K562 (cell line): ENCODE measurements around the gene ABCB4. TPM values are rescaled to one million over a fixed set of nuclear protein-coding genes. Genes with fewer than 3 reads are reported as not detected.

Source experiments
- ATAC-seq: fragments of 200-7000 bp; cut with Tn5 transposase; 3 replicates; pipeline ENCODE4 v1.9.1; 2020; ENCODE audit warnings: moderate library complexity
- BruUV-seq: library from RNA; stranded (reverse); fragments of 400-500 nt; replicated peaks from 2 replicates; lab custom pipeline; 2021; lab: Mats Ljungman, UMichigan
- CTCF ChIA-PET: fragments of 300-600 bp; formaldehyde crosslinking; extraction: SDS; loops from one replicate; lab custom pipeline; 2021; ENCODE audit warnings: low intra/inter-chr PET ratio; lab: Yijun Ruan, JAX
- POLR2A ChIA-PET: fragments of 300-600, 350-650 bp; sonication (Branson Sonifier 250); formaldehyde crosslinking; extraction: SDS; loops from one replicate; lab custom pipeline; 2021; ENCODE audit warnings: antibody characterized with exemption, inconsistent platforms; lab: Yijun Ruan, JAX
- DNase-seq, 4 experiments: peaks; one replicate each; pipeline versions ENCODE4 v3.0.0 to v3.0.0-alpha.2; 2011 to 2018; ENCODE audit warnings: low spot score in 3 of 4, mixed read lengths in 3 of 4; ENCODE audit errors: extremely low read depth in 1 of 4
- FAIRE-seq: peaks from 2 replicates; lab custom pipeline; 2011; peaks lifted over from hg19 to GRCh38; lab: Jason Lieb, UNC
- H2AFZ ChIP-seq: 2 replicates; pipeline ENCODE4 v1.6.0; 2011; ENCODE audit warnings: low read depth, low read length, control low read depth, inconsistent platforms
- H3K27ac ChIP-seq: fragments of 200-600 bp; 3 replicates; pipeline ENCODE4 v1.8.0; 2011; ENCODE audit warnings: low read depth, mild to moderate bottlenecking, control low read depth, inconsistent platforms, low read length, moderate library complexity, mixed read lengths; ENCODE audit errors: extremely low read depth
- H3K27me3 ChIP-seq, 2 experiments: fragments of 300-600 bp in 1 of 2; 2 replicates in 1 of 2; 3 replicates in 1 of 2; pipeline versions ENCODE4 v1.6.0 to v1.8.0; 2011; ENCODE audit warnings: inconsistent platforms in 2 of 2, low read length in 2 of 2, mild to moderate bottlenecking in 1 of 2, mixed read lengths in 1 of 2, moderate library complexity in 1 of 2; ENCODE audit not compliant: control insufficient read depth in 2 of 2, insufficient read depth in 2 of 2
- H3K36me3 ChIP-seq: fragments of 300-600 bp; 3 replicates; pipeline ENCODE4 v1.8.0; 2011; ENCODE audit warnings: mild to moderate bottlenecking, low read length, inconsistent platforms; ENCODE audit not compliant: control insufficient read depth, insufficient read depth
- H3K4me1 ChIP-seq, 2 experiments: fragments of 200-600 bp in 1 of 2; replicated peaks in 1 of 2; 2 replicates in 1 of 2; 3 replicates in 1 of 2; pipeline versions ENCODE4 v1.5.1 to v1.8.0; 2011; ENCODE audit warnings: inconsistent platforms in 2 of 2, low read length in 2 of 2, mild to moderate bottlenecking in 1 of 2, mixed read lengths in 1 of 2, moderate library complexity in 1 of 2; ENCODE audit not compliant: control insufficient read depth in 2 of 2, insufficient read depth in 2 of 2
- H3K4me2 ChIP-seq: 2 replicates; pipeline ENCODE4 v1.6.1; 2011; ENCODE audit warnings: low read length, control low read depth, inconsistent platforms, mixed read lengths; ENCODE audit not compliant: insufficient read depth
- H3K4me3 ChIP-seq: fragments of 200-600 bp; sonication (generic), shearing (Covaris generic); 2 replicates; pipeline ENCODE4 v1.5.1; 2016; ENCODE audit warnings: control low read depth, inconsistent platforms
- H3K79me2 ChIP-seq: fragments of 200-600 bp; 3 replicates; pipeline ENCODE4 v1.8.0; 2011; ENCODE audit warnings: low read length, inconsistent platforms; ENCODE audit not compliant: control insufficient read depth, insufficient read depth
- H3K9ac ChIP-seq, 2 experiments: 2 replicates each; pipeline versions ENCODE4 v1.6.0 to v1.6.1; 2011; ENCODE audit warnings: low read depth in 2 of 2, low read length in 2 of 2, control low read depth in 1 of 2, inconsistent platforms in 1 of 2, mild to moderate bottlenecking in 1 of 2, mixed read lengths in 1 of 2; ENCODE audit not compliant: insufficient read depth in 1 of 2
- H3K9me1 ChIP-seq: one replicate; pipeline ENCODE4 v1.6.0; 2011; ENCODE audit warnings: inconsistent platforms, mild to moderate bottlenecking, low read length, moderate library complexity; ENCODE audit not compliant: control insufficient read depth, insufficient read depth
- H3K9me3 ChIP-seq: replicated peaks from 2 replicates; pipeline ENCODE4 v1.5.1; 2011; ENCODE audit warnings: low read depth, low read length, inconsistent platforms; ENCODE audit not compliant: control insufficient read depth, insufficient read depth
- H4K20me1 ChIP-seq: replicated peaks from 2 replicates; pipeline ENCODE4 v1.6.1; 2011; ENCODE audit warnings: low read length, inconsistent platforms, mixed read lengths; ENCODE audit not compliant: control insufficient read depth, insufficient read depth
- ATF6 ChIP-seq: sonication (generic); formaldehyde crosslinking; IDR thresholded peaks from 2 replicates; pipeline ENCODE4 v1.4.0; 2020; ENCODE audit warnings: mild to moderate bottlenecking, missing genetic modification reagents
- CCAR2 ChIP-seq: fragments of 200-400 bp; formaldehyde crosslinking; IDR thresholded peaks from 2 replicates; pipeline ENCODE4 v1.6.1; 2017; ENCODE audit warnings: mild to moderate bottlenecking, low read depth, low read length
- CTBP1 ChIP-seq: fragments of 450-650 bp; IDR thresholded peaks from 2 replicates; pipeline ENCODE4 v1.6.1; 2016; ENCODE audit warnings: borderline replicate concordance
- HDGF ChIP-seq: fragments of 450-650 bp; IDR thresholded peaks from 2 replicates; pipeline ENCODE4 v1.6.1; 2016
- MLLT1 ChIP-seq, 2 experiments: fragments of 450-650 bp; IDR thresholded peaks; 2 replicates each; pipeline ENCODE4 v1.6.1; 2016
- NUFIP1 ChIP-seq: fragments of 450-650 bp; IDR thresholded peaks from 2 replicates; pipeline ENCODE4 v1.6.1; 2018; ENCODE audit not compliant: partially characterized antibody
- STAT6 ChIP-seq: sonication (generic); formaldehyde crosslinking; IDR thresholded peaks from 2 replicates; pipeline ENCODE4 v1.8.1; 2023; ENCODE audit warnings: mild to moderate bottlenecking, missing genetic modification reagents
- TFAP4 ChIP-seq: sonication (generic); formaldehyde crosslinking; IDR thresholded peaks from 2 replicates; pipeline ENCODE4 v1.8.0; 2022; ENCODE audit warnings: missing genetic modification reagents, mild to moderate bottlenecking, moderate library complexity, borderline replicate concordance
- ZFP30 ChIP-seq: fragments of 250-450 bp; sonication (Bioruptor Pico); IDR thresholded peaks from 2 replicates; pipeline ENCODE4 v1.8.0; 2022; ENCODE audit warnings: moderate library complexity, mild to moderate bottlenecking, inconsistent platforms, borderline replicate concordance
- ZNF436 ChIP-seq: fragments of 250-450, 450-650 bp; sonication (Bioruptor Pico); formaldehyde crosslinking; IDR thresholded peaks from 2 replicates; pipeline ENCODE4 v1.7.0; 2020; ENCODE audit warnings: mild to moderate bottlenecking
- ZNF780A ChIP-seq: fragments of 250-450 bp; sonication (Bioruptor Pico); IDR thresholded peaks from 2 replicates; pipeline ENCODE4 v1.5.0; 2021; ENCODE audit warnings: mild to moderate bottlenecking
- WGBS: fragments of 100-300 bp; shearing (Covaris generic); methylation state at CpG from one replicate; pipeline ENCODE4 v1.1.6; 2016; ENCODE audit warnings: low coverage, mixed read lengths; ENCODE audit not compliant: insufficient coverage; ENCODE audit errors: missing lambda C conversion rate; 5-methylcytosine and 5-hydroxymethylcytosine counted together
- in situ Hi-C: fragments of 300-500 bp; cut with MboI; formaldehyde crosslinking; loops from 4 replicates; pipeline ENCODE4 v1.15.0; 2018; ENCODE audit warnings: inconsistent platforms, mixed read lengths
- intact Hi-C: fragments of 100-400 bp; cut with micrococcal nuclease; formaldehyde crosslinking; loops from 2 replicates; pipeline ENCODE4 v1.14.2; 2022
- polyA plus RNA-seq, 8 experiments: library from polyadenylated mRNA; depleted of rRNA in 4 of 8; stranded (reverse) in 5 of 8; unstranded in 3 of 8; fragments of >200 nt; fragmentation: Nextera tagmentation in 2 of 8; fragmentation: Illumina TruSeq in 1 of 8; extraction: Ambion mirVana in 2 of 8; extraction: Trizol in 1 of 8; gene quantifications; 2 replicates each; pipeline versions ENCODE4 v1.2.1 to v1.2.3, GENCODE V29; 2011 to 2014; ENCODE audit warnings: inconsistent platforms in 1 of 8, missing spikeins in 1 of 8
- total RNA-seq, 7 experiments: library from RNA; depleted of rRNA in 6 of 7; stranded (reverse); fragments of >200 nt in 6 of 7; fragmentation: Illumina TruSeq in 2 of 7; extraction: Trizol in 2 of 7; gene quantifications; 2 replicates each; pipeline versions ENCODE4 v1.2.1 to v1.2.3, GENCODE V29; 2011 to 2021; ENCODE audit warnings: low replicate concordance in 1 of 7

The ABCB4 gene
- total and polyA plus RNA-seq, 9 of the 15 experiments (the other 6 are each of a cell fraction or from before 2014, with no cell fraction given) = 0.06 to 0.73 (median 0.40) TPM

GRCh38 chr7:87359366-87359765 lies 116.1 kb downstream of the ABCB4 start:
- in situ Hi-C loops = no loop called here
- no TSS peak for BruUV-seq
- FAIRE-seq = no peak
- DNase-seq = no peak
- Histone ChIP-seq H3K4me3 (no peak overlapping the region), H3K36me3 (no peaks in the 10 kb centered on the region), H3K27me3 (no peaks in the 10 kb centered on the region), H2AFZ (no peak overlapping the region), H3K9ac (no peak overlapping the region), H3K4me2 (no peak overlapping the region), H3K79me2 (no peaks in the 10 kb centered on the region), H3K9me1 (no peaks in the 10 kb centered on the region), H4K20me1 (no peaks in the 10 kb centered on the region), H3K4me1 (0 out of 5 replicates have a peak, but pooled peaks cover 0 to 4% of the 10 kb centered on the region in 2 experiments), H3K27ac (no peak overlapping the region), H3K9me3 (no peaks in the 10 kb centered on the region)
- no peak for ATAC-seq
- POLR2A ChIA-PET = no interaction called here
- CTCF ChIA-PET = no interaction called here
- 51% methylated on average over 2 of the region's 2 CpGs for WGBS
- no peak for TF ChIP-seq ZNF436 (CRISPR knock-in tag)
- TF ChIP-seq MLLT1 (IDR thresholded peaks at IDR 0.05) = no peak
- TF ChIP-seq ZFP30 (CRISPR knock-in tag) = no peak
- no peak for TF ChIP-seq HDGF
- no peak for TF ChIP-seq ZNF780A
- no peak for TF ChIP-seq TFAP4 (CRISPR knock-in tag)
- TF ChIP-seq ATF6 (CRISPR knock-in tag) = no peak
- no peak for TF ChIP-seq CCAR2
- TF ChIP-seq CTBP1 = no peak
- TF ChIP-seq STAT6 = no peak
- TF ChIP-seq NUFIP1 = no peak
- intact Hi-C loops = no loop called here
